NCI-H2196 (cell line): Measurements from ENCODE around the gene TRIM7.

ENCODE experiments used
- DNase-seq: peaks from one replicate; lab custom pipeline; 2025; ENCODE audit not compliant: unreplicated experiment; lab: John Stamatoyannopoulos, UW

Gene TRIM7

GRCh38 chr5:181233088-181233800 is 28.2 kb upstream of the TRIM7 start:
- DNase-seq, result no peak

GRCh38 chr5:181232593-181232992 is 27.6 kb upstream of the TRIM7 start:
- no peak for DNase-seq

- DNase-seq, result no peak
Observed at GRCh38 chr5:181231432-181231831, 26.4 kb upstream of the TRIM7 start.

- no peak for DNase-seq
Observed at GRCh38 chr5:181230551-181230950, 25.6 kb upstream of the TRIM7 start.

GRCh38 chr5:181229996-181230395 is 25.0 kb upstream of the TRIM7 start:
- no peak for DNase-seq

- no peak for DNase-seq
Observed at GRCh38 chr5:181224390-181225229, 19.6 kb upstream of the TRIM7 start.

GRCh38 chr5:181223729-181224389 is 18.9 kb upstream of the TRIM7 start:
- no peak for DNase-seq

GRCh38 chr5:181223058-181223728 is 18.2 kb upstream of the TRIM7 start, which contains the start of gene TRIM41:
Gene TRIM41 (plus strand): TSS chr5:181223281. CDS start chr5:181224000, 719 bp downstream.
- no peak for DNase-seq

GRCh38 chr5:181222630-181223057 is 17.6 kb upstream of the TRIM7 start:
- DNase-seq, result no peak

GRCh38 chr5:181221792-181222629 is 17.0 kb upstream of the TRIM7 start:
- no peak for DNase-seq

- DNase-seq, result no peak
Observed at GRCh38 chr5:181221105-181221791, 16.3 kb upstream of the TRIM7 start.

- DNase-seq, result no peak
Observed at GRCh38 chr5:181220178-181220515, 15.2 kb upstream of the TRIM7 start.

GRCh38 chr5:181219262-181220177 is 14.5 kb upstream of the TRIM7 start:
- no peak for DNase-seq

GRCh38 chr5:181218795-181219124 is 13.8 kb upstream of the TRIM7 start:
- no peak for DNase-seq

GRCh38 chr5:181217803-181218062 is 12.7 kb upstream of the TRIM7 start:
- DNase-seq, result no peak

- DNase-seq, result no peak
Observed at GRCh38 chr5:181217111-181217802, 12.3 kb upstream of the TRIM7 start.

- DNase-seq, result no peak
Observed at GRCh38 chr5:181215997-181216989, 11.3 kb upstream of the TRIM7 start.
